GM23338 (cell line): ENCODE measurements around the gene KLHL6. TPM values are rescaled to one million over a fixed set of nuclear protein-coding genes. Genes with fewer than 3 reads are reported as not detected.

Source experiments
- ATAC-seq: fragments of 200-7000 bp; cut with Tn5 transposase; 3 replicates; pipeline ENCODE4 v1.9.1; 2020
- DNase-seq: peaks from one replicate; pipeline ENCODE4 v3.0.0-alpha.2; 2015; ENCODE audit warnings: low spot score
- H2AFZ ChIP-seq: fragments of 200-600 bp; sonication (generic); 2 replicates; pipeline ENCODE4 v1.8.0; 2016; ENCODE audit warnings: antibody characterized with exemption, mild to moderate bottlenecking, moderate library complexity
- H3F3A ChIP-seq: fragments of 200-600 bp; sonication (generic); replicated peaks from 2 replicates; pipeline ENCODE4 v1.8.0; 2017; ENCODE audit warnings: antibody characterized with exemption, mixed run types, low read depth
- H3K27ac ChIP-seq: fragments of 200-600 bp; sonication (generic); 2 replicates; pipeline ENCODE4 v1.6.1; 2016; ENCODE audit warnings: low read depth
- H3K27me3 ChIP-seq: fragments of 200-600 bp; sonication (generic); 2 replicates; pipeline ENCODE4 v1.8.0; 2016; ENCODE audit warnings: mild to moderate bottlenecking, mixed run types, moderate library complexity; ENCODE audit not compliant: insufficient read depth
- H3K36me3 ChIP-seq: fragments of 200-600 bp; sonication (generic); 2 replicates; pipeline ENCODE4 v1.8.0; 2016; ENCODE audit warnings: mild to moderate bottlenecking; ENCODE audit not compliant: insufficient read depth
- H3K4me1 ChIP-seq: fragments of 200-600 bp; sonication (generic); 2 replicates; pipeline ENCODE4 v1.8.0; 2016; ENCODE audit warnings: mild to moderate bottlenecking, moderate library complexity; ENCODE audit not compliant: insufficient read depth
- H3K4me2 ChIP-seq: fragments of 200-600 bp; sonication (generic); 2 replicates; pipeline ENCODE4 v1.7.1; 2017; ENCODE audit warnings: mixed run types
- H3K4me3 ChIP-seq: fragments of 200-600 bp; sonication (generic); 2 replicates; pipeline ENCODE4 v1.6.1; 2016; ENCODE audit warnings: mixed run types
- H3K79me2 ChIP-seq: fragments of 200-600 bp; sonication (generic); replicated peaks from 2 replicates; pipeline ENCODE4 v1.8.0; 2017; ENCODE audit warnings: mild to moderate bottlenecking; ENCODE audit not compliant: insufficient read depth
- H3K9me2 ChIP-seq: fragments of 200-600 bp; sonication (generic); 2 replicates; pipeline ENCODE4 v1.8.0; 2017; ENCODE audit not compliant: insufficient read depth
- H4K20me1 ChIP-seq: fragments of 200-600 bp; sonication (generic); replicated peaks from 2 replicates; pipeline ENCODE4 v1.8.0; 2017; ENCODE audit warnings: mild to moderate bottlenecking; ENCODE audit not compliant: insufficient read depth
- H3K27ac Mint-ChIP-seq: 2 replicates; pipeline ENCODE4 v1.8.0; 2020; ENCODE audit warnings: inconsistent platforms, mild to moderate bottlenecking, moderate library complexity, mixed read lengths
- H3K27me3 Mint-ChIP-seq: 3 replicates; pipeline ENCODE4 v1.8.0; 2022; ENCODE audit warnings: low read depth, mild to moderate bottlenecking, moderate library complexity, mixed read lengths, inconsistent platforms; ENCODE audit not compliant: insufficient read depth, poor library complexity
- H3K36me3 Mint-ChIP-seq: 3 replicates; pipeline ENCODE4 v1.8.0; 2021; ENCODE audit warnings: low read depth, mild to moderate bottlenecking, inconsistent platforms, moderate library complexity, mixed read lengths
- H3K4me1 Mint-ChIP-seq: 3 replicates; pipeline ENCODE4 v1.8.0; 2020; ENCODE audit warnings: mild to moderate bottlenecking, inconsistent platforms, mixed read lengths
- H3K4me3 Mint-ChIP-seq: 3 replicates; pipeline ENCODE4 v1.8.0; 2021; ENCODE audit warnings: moderate library complexity, mild to moderate bottlenecking, inconsistent platforms, mixed read lengths
- H3K9me3 Mint-ChIP-seq: 3 replicates; pipeline ENCODE4 v1.8.0; 2020; ENCODE audit warnings: moderate library complexity, mild to moderate bottlenecking, inconsistent platforms, mixed read lengths
- CREB1 ChIP-seq: fragments of 250-450 bp; sonication (Bioruptor Pico); IDR thresholded peaks from 2 replicates; pipeline ENCODE4 v1.5.0; 2020; ENCODE audit warnings: low read depth, mild to moderate bottlenecking, moderate library complexity
- CTCF ChIP-seq, 2 experiments: fragments of 200-600 bp in 1 of 2; sonication (generic) in 1 of 2; conservative IDR thresholded peaks; 2 replicates each; pipeline versions ENCODE4 v1.5.1 to v1.6.1; 2016 to 2017; ENCODE audit warnings: antibody characterized with exemption in 2 of 2, low read depth in 2 of 2, mild to moderate bottlenecking in 2 of 2, moderate library complexity in 1 of 2
- ETS1 ChIP-seq: IDR thresholded peaks from 2 replicates; pipeline ENCODE4 v1.6.1; 2016; ENCODE audit warnings: antibody characterized with exemption
- EZH2 ChIP-seq: fragments of 200-600 bp; sonication (generic); IDR thresholded peaks from one replicate; pipeline ENCODE4 v1.8.0; 2017; ENCODE audit warnings: antibody characterized with exemption, mild to moderate bottlenecking, low read depth; ENCODE audit not compliant: unreplicated experiment
- EZH2phosphoT487 ChIP-seq: fragments of 200-600 bp; sonication (generic); IDR thresholded peaks from one replicate; pipeline ENCODE4 v1.8.1; 2018; ENCODE audit warnings: antibody characterized with exemption; ENCODE audit not compliant: unreplicated experiment
- JUNB ChIP-seq: IDR thresholded peaks from one replicate; pipeline ENCODE4 v1.6.1; 2016; ENCODE audit warnings: antibody characterized with exemption; ENCODE audit not compliant: unreplicated experiment
- NANOG ChIP-seq: IDR thresholded peaks from 2 replicates; pipeline ENCODE4 v1.6.1; 2016; ENCODE audit warnings: antibody characterized with exemption, borderline replicate concordance
- POLR2AphosphoS5 ChIP-seq: IDR thresholded peaks from 2 replicates; pipeline ENCODE4 v1.6.1; 2016; ENCODE audit warnings: antibody characterized with exemption, low read depth
- REST ChIP-seq: IDR thresholded peaks from one replicate; pipeline ENCODE4 v1.6.1; 2018; ENCODE audit warnings: antibody characterized with exemption; ENCODE audit not compliant: unreplicated experiment
- STAT1 ChIP-seq: IDR thresholded peaks from one replicate; pipeline ENCODE4 v1.6.1; 2016; ENCODE audit warnings: antibody characterized with exemption; ENCODE audit not compliant: unreplicated experiment
- ZNF114 ChIP-seq: fragments of 250-450 bp; sonication (Bioruptor Pico); IDR thresholded peaks from 2 replicates; pipeline ENCODE4 v1.5.0; 2020; ENCODE audit warnings: mild to moderate bottlenecking, moderate library complexity
- ZNF331 ChIP-seq: fragments of 250-450 bp; sonication (Bioruptor Pico); IDR thresholded peaks from 2 replicates; pipeline ENCODE4 v1.5.0; 2020; ENCODE audit warnings: low read depth, mild to moderate bottlenecking, moderate library complexity
- polyA plus RNA-seq: library from polyadenylated mRNA; unstranded; fragments of >200 nt; fragmentation: Nextera tagmentation; extraction: Ambion mirVana; gene quantifications from 2 replicates; pipeline ENCODE4 v1.2.1, GENCODE V29; 2016
- total RNA-seq: library from RNA; depleted of rRNA; stranded (reverse); fragments of >200 nt; shearing (Covaris generic); gene quantifications from 2 replicates; pipeline ENCODE4 v1.2.3, GENCODE V29; 2014

Gene KLHL6
- total and polyA plus RNA-seq, 2 experiments from 2014 or later: not detected

- TF ChIP-seq REST (no peak), JUNB (no peak), STAT1 (no peak)
These were observed 116.0 kb downstream of the KLHL6 start (continued) for GRCh38 chr3:183439515-183439914.

GRCh38 chr3:183438735-183439134 is 116.8 kb downstream of the KLHL6 start:
- H3K79me2 ChIP-seq: no peaks in the 10 kb centered on the region
- H3K4me2 ChIP-seq: no peak overlapping the region
- H2AFZ ChIP-seq: no peak overlapping the region
- DNase-seq: no peak
- ATAC-seq: no peak
- no peaks in the 10 kb centered on the region for H3K27me3 ChIP-seq
- H3K27ac ChIP-seq: no peak overlapping the region
- no peak overlapping the region for H3K4me3 Mint-ChIP-seq
- peaks cover under 1% of the 10 kb centered on the region for H3K27me3 Mint-ChIP-seq
- H3K4me1 ChIP-seq: peaks cover 43% of the 10 kb centered on the region
- H3K36me3 ChIP-seq: peaks cover 4% of the 10 kb centered on the region; the same call in 1 of the 2 replicates
- H3K36me3 Mint-ChIP-seq: peaks cover 7% of the 10 kb centered on the region
- no peak overlapping the region for H3K4me3 ChIP-seq
- peaks cover 12% of the 10 kb centered on the region for H3K9me3 Mint-ChIP-seq
- no peaks in the 10 kb centered on the region for H4K20me1 ChIP-seq
- peaks cover 37% of the 10 kb centered on the region for H3K4me1 Mint-ChIP-seq
- H3K27ac Mint-ChIP-seq: no peak overlapping the region
- H3K9me2 ChIP-seq: no peaks in the 10 kb centered on the region
- peaks cover 3% of the 10 kb centered on the region; the same call in 1 of the 2 replicates for H3F3A ChIP-seq
- TF ChIP-seq CREB1: no peak
- TF ChIP-seq STAT1: no peak
- TF ChIP-seq POLR2AphosphoS5: no peak
- TF ChIP-seq EZH2: no peak
- no peak for TF ChIP-seq JUNB
- no peak for TF ChIP-seq ZNF114 (CRISPR knock-in tag)
- no peak for TF ChIP-seq REST
- no peak for TF ChIP-seq EZH2phosphoT487
- no peak for TF ChIP-seq CTCF (conservative IDR thresholded peaks at IDR 0.05; ENCODE audit: low read depth in 2 of 2)
- no peak for TF ChIP-seq ZNF331
- TF ChIP-seq NANOG: no peak
- TF ChIP-seq ETS1: no peak
